ENCODE results near the gene SPOCK1.

- TF ChIP-seq, protein P1, sequence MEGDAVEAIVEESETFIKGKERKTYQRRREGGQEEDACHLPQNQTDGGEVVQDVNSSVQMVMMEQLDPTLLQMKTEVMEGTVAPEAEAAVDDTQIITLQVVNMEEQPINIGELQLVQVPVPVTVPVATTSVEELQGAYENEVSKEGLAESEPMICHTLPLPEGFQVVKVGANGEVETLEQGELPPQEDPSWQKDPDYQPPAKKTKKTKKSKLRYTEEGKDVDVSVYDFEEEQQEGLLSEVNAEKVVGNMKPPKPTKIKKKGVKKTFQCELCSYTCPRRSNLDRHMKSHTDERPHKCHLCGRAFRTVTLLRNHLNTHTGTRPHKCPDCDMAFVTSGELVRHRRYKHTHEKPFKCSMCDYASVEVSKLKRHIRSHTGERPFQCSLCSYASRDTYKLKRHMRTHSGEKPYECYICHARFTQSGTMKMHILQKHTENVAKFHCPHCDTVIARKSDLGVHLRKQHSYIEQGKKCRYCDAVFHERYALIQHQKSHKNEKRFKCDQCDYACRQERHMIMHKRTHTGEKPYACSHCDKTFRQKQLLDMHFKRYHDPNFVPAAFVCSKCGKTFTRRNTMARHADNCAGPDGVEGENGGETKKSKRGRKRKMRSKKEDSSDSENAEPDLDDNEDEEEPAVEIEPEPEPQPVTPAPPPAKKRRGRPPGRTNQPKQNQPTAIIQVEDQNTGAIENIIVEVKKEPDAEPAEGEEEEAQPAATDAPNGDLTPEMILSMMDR (IDR thresholded peaks at IDR 0.05): no peak
- TF ChIP-seq POLR2A (IDR thresholded peaks at IDR 0.05): no peak
These were observed 425.9 kb downstream of the SPOCK1 start for GRCh38 chr5:137073189-137073588.
